Right atrium auricular region (tissue), 2 donors: ENCODE results near the gene TMEM132C. TPM values are rescaled to one million over a fixed set of nuclear protein-coding genes. Genes with fewer than 3 reads are reported as not detected.

Source experiments
- DNase-seq: peaks from one replicate; pipeline ENCODE4 v3.0.0-alpha.2; 2019; ENCODE audit warnings: low spot score
- H3K27ac ChIP-seq, 2 donors: fragments of 200-600 bp; sonication (generic); 1 replicate in 1 of 2; 2 replicates in 1 of 2; pipeline ENCODE4 v1.5.1; 2016 to 2019
- H3K27me3 ChIP-seq, 2 donors: fragments of 200-600 bp; sonication (generic); one replicate each; pipeline versions ENCODE4 v1.5.1 to v1.6.0; 2017 to 2019
- H3K36me3 ChIP-seq: fragments of 200-600 bp; sonication (generic); one replicate; pipeline ENCODE4 v1.5.1; 2016
- H3K4me1 ChIP-seq, 2 donors: fragments of 200-600 bp; sonication (generic); one replicate each; pipeline versions ENCODE4 v1.5.1 to v1.6.0; 2017 to 2019
- H3K4me3 ChIP-seq, 2 donors: fragments of 200-600 bp; sonication (generic); 1 replicate in 1 of 2; 2 replicates in 1 of 2; pipeline ENCODE4 v1.5.1; 2017 to 2019; ENCODE audit warnings: mild to moderate bottlenecking in 1 of 2, moderate library complexity in 1 of 2
- H3K9me3 ChIP-seq, 2 donors: fragments of 200-600 bp; sonication (generic); one replicate each; pipeline ENCODE4 v1.5.1; 2019
- CTCF ChIP-seq, 2 donors: fragments of 200-600 bp; sonication (generic); IDR thresholded peaks; one replicate each; pipeline ENCODE4 v1.5.1; 2019; ENCODE audit warnings: antibody characterized with exemption in 2 of 2
- total RNA-seq, 2 donors: library from RNA; depleted of rRNA; stranded (reverse); fragments of >200 nt; gene quantifications; one replicate each; pipeline ENCODE4 v1.1.0, GENCODE V29; 2016

The TMEM132C gene
- total RNA-seq, 2 donors from 2014 or later = 5.3 to 10.5 TPM

DNA sequence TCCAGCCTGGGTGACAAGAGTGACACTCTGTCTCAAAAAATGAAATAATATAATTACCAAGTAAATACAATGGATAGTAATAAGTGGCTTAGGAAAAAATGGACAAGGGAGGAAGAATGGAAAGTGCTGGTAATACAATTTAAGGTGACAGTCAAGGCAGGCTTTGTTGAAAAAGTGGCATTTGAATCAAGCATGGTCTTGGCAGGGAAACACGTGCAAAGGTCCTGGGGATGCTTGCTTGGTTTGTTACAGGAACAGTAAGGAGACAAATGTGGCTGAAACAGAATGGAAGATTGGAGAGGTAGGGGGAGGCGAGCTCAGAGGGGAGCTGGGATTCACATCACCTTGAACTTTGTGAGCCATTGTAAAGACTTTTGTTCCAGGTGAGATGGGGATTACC is 153.2 kb downstream of the TMEM132C start:
- H3K27ac ChIP-seq = no peak overlapping the region
- DNase-seq = no peak
- no peaks in the 10 kb centered on the region for H3K36me3 ChIP-seq
- H3K4me1 ChIP-seq = no peaks in the 10 kb centered on the region
- H3K9me3 ChIP-seq = no peaks in the 10 kb centered on the region
- no peaks in the 10 kb centered on the region for H3K27me3 ChIP-seq
- no peak for TF ChIP-seq CTCF (IDR thresholded peaks at IDR 0.05)
- H3K4me3 ChIP-seq = no peak overlapping the region

- DNase-seq = no peak
- Histone ChIP-seq H3K27me3 (no peaks in the 10 kb centered on the region), H3K4me1 (no peaks in the 10 kb centered on the region), H3K27ac (no peak overlapping the region), H3K36me3 (no peaks in the 10 kb centered on the region), H3K9me3 (no peaks in the 10 kb centered on the region), H3K4me3 (no peak overlapping the region)
- TF ChIP-seq CTCF (IDR thresholded peaks at IDR 0.05) = no peak
Observed at GRCh38 chr12:128421375-128421774, 154.4 kb downstream of the TMEM132C start.

GRCh38 chr12:128423205-128423604 is 156.2 kb downstream of the TMEM132C start:
- H3K4me3 ChIP-seq = no peak overlapping the region
- no peak for TF ChIP-seq CTCF (IDR thresholded peaks at IDR 0.05)
- no peaks in the 10 kb centered on the region for H3K27me3 ChIP-seq
- no peaks in the 10 kb centered on the region for H3K36me3 ChIP-seq
- no peak overlapping the region for H3K27ac ChIP-seq
- H3K4me1 ChIP-seq = no peaks in the 10 kb centered on the region
- no peak for DNase-seq
- no peaks in the 10 kb centered on the region for H3K9me3 ChIP-seq

GRCh38 chr12:128424931-128425431 is 158.0 kb downstream of the TMEM132C start:
- Histone ChIP-seq H3K27me3 (no peaks in the 10 kb centered on the region), H3K4me1 (no peaks in the 10 kb centered on the region), H3K4me3 (no peak overlapping the region), H3K9me3 (no peaks in the 10 kb centered on the region), H3K27ac (no peak overlapping the region), H3K36me3 (no peaks in the 10 kb centered on the region)
- TF ChIP-seq CTCF (IDR thresholded peaks at IDR 0.05) = no peak
- DNase-seq = no peak

- Histone ChIP-seq H3K27ac (no peak overlapping the region), H3K4me1 (no peaks in the 10 kb centered on the region), H3K9me3 (no peaks in the 10 kb centered on the region), H3K27me3 (no peaks in the 10 kb centered on the region), H3K4me3 (no peak overlapping the region), H3K36me3 (no peaks in the 10 kb centered on the region)
- no peak for TF ChIP-seq CTCF (IDR thresholded peaks at IDR 0.05)
- DNase-seq = no peak
Observed at GRCh38 chr12:128425666-128426331, 158.8 kb downstream of the TMEM132C start.

DNA sequence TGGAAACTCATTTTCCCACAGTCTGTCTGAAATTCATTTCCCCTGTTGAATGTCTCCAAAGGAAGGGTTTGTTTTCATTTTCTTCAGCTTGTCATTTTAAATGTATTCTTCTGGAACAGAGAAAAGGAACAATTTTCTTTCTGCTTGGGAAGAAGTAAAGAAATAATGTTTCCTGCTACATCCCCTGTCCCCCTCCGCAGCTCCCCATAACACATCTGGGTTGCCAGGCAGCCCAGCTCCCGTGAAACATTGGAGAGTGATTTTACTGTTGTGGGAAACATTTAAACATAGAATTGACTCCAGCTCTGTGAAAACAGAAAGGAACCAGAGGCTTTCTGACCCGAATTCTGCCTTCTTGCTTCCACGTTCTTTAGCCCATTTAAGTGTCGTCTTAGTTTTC is 159.5 kb downstream of the TMEM132C start:
- DNase-seq = no peak
- no peak for TF ChIP-seq CTCF (IDR thresholded peaks at IDR 0.05)
- no peak overlapping the region for H3K4me3 ChIP-seq
- H3K9me3 ChIP-seq = no peaks in the 10 kb centered on the region
- H3K27ac ChIP-seq = no peak overlapping the region
- H3K27me3 ChIP-seq = no peaks in the 10 kb centered on the region
- no peaks in the 10 kb centered on the region for H3K4me1 ChIP-seq
- no peaks in the 10 kb centered on the region for H3K36me3 ChIP-seq
